Natural killer cell (primary cell): Measurements from ENCODE around the gene SPINK5. TPM values are rescaled to one million over a fixed set of nuclear protein-coding genes. Genes with fewer than 3 reads are reported as not detected.

Experiments
- ATAC-seq, 3 donors: fragments of 150-1000 bp in 2 of 3; fragments of 200-7000 bp in 1 of 3; cut with Tn5 transposase; 1 replicate in 1 of 3; 2 replicates in 2 of 3; pipeline ENCODE4 v1.10.0; 2021; ENCODE audit warnings: mild to moderate bottlenecking in 2 of 3, moderate library complexity in 2 of 3
- DNase-seq, 2 donors: peaks; one replicate each; pipeline versions ENCODE4 v3.0.0 to v3.0.0-alpha.2; 2013 to 2021; ENCODE audit warnings: mixed read lengths in 1 of 2
- H3K27ac ChIP-seq: one replicate; pipeline ENCODE4 v1.5.1; 2013; ENCODE audit warnings: mild to moderate bottlenecking, low read length
- H3K27me3 ChIP-seq: one replicate; pipeline ENCODE4 v1.6.1; 2013; ENCODE audit warnings: low read length; ENCODE audit not compliant: control insufficient read depth, insufficient read depth
- H3K36me3 ChIP-seq: one replicate; pipeline ENCODE4 v1.6.1; 2013; ENCODE audit warnings: low read length; ENCODE audit not compliant: control insufficient read depth, insufficient read depth
- H3K4me1 ChIP-seq: one replicate; pipeline ENCODE4 v1.6.1; 2013; ENCODE audit warnings: low read length; ENCODE audit not compliant: control insufficient read depth, insufficient read depth
- H3K4me3 ChIP-seq: one replicate; pipeline ENCODE4 v1.5.1; 2013; ENCODE audit warnings: low read length
- H3K9me3 ChIP-seq: one replicate; pipeline ENCODE4 v1.6.1; 2013; ENCODE audit warnings: low read length; ENCODE audit not compliant: control insufficient read depth, insufficient read depth
- H3K27ac Mint-ChIP-seq, 2 donors: one replicate each; pipeline ENCODE4 v1.8.0; 2022; ENCODE audit warnings: mild to moderate bottlenecking in 2 of 2, mixed read lengths in 2 of 2, moderate library complexity in 1 of 2
- H3K27me3 Mint-ChIP-seq, 2 donors: one replicate each; pipeline ENCODE4 v1.8.0; 2022; ENCODE audit warnings: low read depth in 2 of 2, mixed read lengths in 2 of 2
- H3K36me3 Mint-ChIP-seq: one replicate; pipeline ENCODE4 v1.8.0; 2022; ENCODE audit warnings: mixed read lengths
- H3K4me1 Mint-ChIP-seq, 2 donors: one replicate each; pipeline ENCODE4 v1.8.0; 2022; ENCODE audit warnings: mixed read lengths in 2 of 2
- H3K4me3 Mint-ChIP-seq: one replicate; pipeline ENCODE4 v1.8.0; 2022; ENCODE audit warnings: mild to moderate bottlenecking, moderate library complexity, mixed read lengths
- H3K9me3 Mint-ChIP-seq, 2 donors: one replicate each; pipeline ENCODE4 v1.8.0; 2022; ENCODE audit warnings: mixed read lengths in 2 of 2
- WGBS: methylation state at CpG from one replicate; pipeline ENCODE4 v1.1.7; 2013; ENCODE audit warnings: missing lambda C conversion rate; ENCODE audit not compliant: insufficient coverage; 5-methylcytosine and 5-hydroxymethylcytosine counted together
- intact Hi-C: fragments of 100-400 bp; cut with micrococcal nuclease; formaldehyde crosslinking; loops from one replicate; pipeline ENCODE4 v1.14.2; 2022
- total RNA-seq, 4 donors: library from RNA; stranded (reverse); fragments of 120-200 nt in 1 of 4; gene quantifications; one replicate each; pipeline versions ENCODE4 v1.2.3 to v1.2.4, GENCODE V29; 2013 to 2022
- TF ChIP-seq, protein P1 (sequence below): fragments of 200-600 bp; IDR thresholded peaks from one replicate; pipeline ENCODE4 v1.8.0; 2022; ENCODE audit warnings: antibody characterized with exemption

The SPINK5 gene
- total RNA-seq, 3 donors from 2014 or later (not counting 1 experiment from before 2014, with no cell fraction given), result not detected

DNA sequence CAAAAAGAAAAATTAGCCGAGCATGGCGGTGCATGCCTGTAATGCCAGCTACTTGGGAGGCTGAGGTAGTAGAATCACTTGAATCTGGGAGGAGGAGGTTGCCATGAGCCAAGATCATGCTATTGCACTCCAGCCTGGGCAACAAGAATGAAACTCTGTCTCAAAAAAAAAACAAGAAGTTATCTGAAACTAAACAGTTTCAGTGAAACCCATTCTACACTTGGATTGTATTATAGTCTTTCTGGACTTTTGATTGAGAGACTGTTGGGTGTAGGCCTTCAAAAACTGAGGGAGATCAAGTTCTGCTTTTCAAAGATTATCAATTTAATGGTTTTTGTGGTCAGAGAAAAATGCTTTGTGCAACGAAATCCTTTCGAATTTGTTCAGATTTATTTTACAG is 34.6 kb upstream of the SPINK5 start:
- no peaks in the 10 kb centered on the region for H3K9me3 ChIP-seq
- H3K4me1 Mint-ChIP-seq, result no peaks in the 10 kb centered on the region
- no peak overlapping the region for H3K27ac Mint-ChIP-seq
- ATAC-seq (no peak), DNase-seq (no peak)
- H3K4me3 Mint-ChIP-seq, result no peak overlapping the region
- H3K27ac ChIP-seq, result no peak overlapping the region
- 83% methylated on average over 1 of the region's 4 CpGs for WGBS
- no peaks in the 10 kb centered on the region for H3K27me3 Mint-ChIP-seq
- no peaks in the 10 kb centered on the region for H3K27me3 ChIP-seq
- TF ChIP-seq, protein P1, sequence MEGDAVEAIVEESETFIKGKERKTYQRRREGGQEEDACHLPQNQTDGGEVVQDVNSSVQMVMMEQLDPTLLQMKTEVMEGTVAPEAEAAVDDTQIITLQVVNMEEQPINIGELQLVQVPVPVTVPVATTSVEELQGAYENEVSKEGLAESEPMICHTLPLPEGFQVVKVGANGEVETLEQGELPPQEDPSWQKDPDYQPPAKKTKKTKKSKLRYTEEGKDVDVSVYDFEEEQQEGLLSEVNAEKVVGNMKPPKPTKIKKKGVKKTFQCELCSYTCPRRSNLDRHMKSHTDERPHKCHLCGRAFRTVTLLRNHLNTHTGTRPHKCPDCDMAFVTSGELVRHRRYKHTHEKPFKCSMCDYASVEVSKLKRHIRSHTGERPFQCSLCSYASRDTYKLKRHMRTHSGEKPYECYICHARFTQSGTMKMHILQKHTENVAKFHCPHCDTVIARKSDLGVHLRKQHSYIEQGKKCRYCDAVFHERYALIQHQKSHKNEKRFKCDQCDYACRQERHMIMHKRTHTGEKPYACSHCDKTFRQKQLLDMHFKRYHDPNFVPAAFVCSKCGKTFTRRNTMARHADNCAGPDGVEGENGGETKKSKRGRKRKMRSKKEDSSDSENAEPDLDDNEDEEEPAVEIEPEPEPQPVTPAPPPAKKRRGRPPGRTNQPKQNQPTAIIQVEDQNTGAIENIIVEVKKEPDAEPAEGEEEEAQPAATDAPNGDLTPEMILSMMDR, result no peak
- no peaks in the 10 kb centered on the region for H3K4me1 ChIP-seq
- no peaks in the 10 kb centered on the region for H3K36me3 Mint-ChIP-seq
- intact Hi-C loops, result no loop called here
- peaks cover 5 to 7% of the 10 kb centered on the region in 2 donors for H3K9me3 Mint-ChIP-seq
- no peaks in the 10 kb centered on the region for H3K36me3 ChIP-seq
- no peak overlapping the region for H3K4me3 ChIP-seq

- intact Hi-C loops, result no loop called here
- TF ChIP-seq, protein P1, result no peak
- H3K27me3 Mint-ChIP-seq, result no peaks in the 10 kb centered on the region
- DNase-seq, result no peak
- no peaks in the 10 kb centered on the region for H3K4me1 Mint-ChIP-seq
- no peak overlapping the region for H3K4me3 Mint-ChIP-seq
- no peaks in the 10 kb centered on the region for H3K36me3 Mint-ChIP-seq
- Histone ChIP-seq H3K27me3 (no peaks in the 10 kb centered on the region), H3K27ac (no peak overlapping the region), H3K36me3 (no peaks in the 10 kb centered on the region), H3K4me1 (no peaks in the 10 kb centered on the region), H3K4me3 (no peak overlapping the region), H3K9me3 (no peaks in the 10 kb centered on the region)
- no peak for ATAC-seq
- H3K27ac Mint-ChIP-seq, result no peak overlapping the region
- WGBS, result 67% methylated on average over 1 of the region's 1 CpG
- H3K9me3 Mint-ChIP-seq, result peaks cover 2 to 3% of the 10 kb centered on the region in 2 donors
Observed at GRCh38 chr5:148033134-148033533, 30.6 kb upstream of the SPINK5 start.

DNA sequence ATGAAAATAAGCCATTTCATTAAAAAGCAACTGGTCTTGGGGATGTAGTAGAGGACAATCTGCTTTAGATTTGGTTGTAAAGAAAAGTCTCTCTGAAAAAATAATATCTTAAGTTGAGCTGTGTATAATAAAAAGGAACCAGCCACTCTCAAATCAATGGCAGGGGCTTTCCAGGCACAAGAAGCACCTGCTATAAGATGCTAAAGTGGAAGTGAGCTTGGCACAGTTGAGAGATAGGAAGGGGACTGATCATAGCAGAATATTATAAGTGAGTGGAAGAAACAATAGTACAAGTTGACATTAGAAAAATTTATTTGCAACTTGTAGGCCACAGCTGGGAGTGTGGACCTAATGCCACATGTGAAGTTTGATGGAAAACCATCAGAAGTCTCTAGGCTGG is 28.1 kb upstream of the SPINK5 start:
- Mint-ChIP-seq H3K9me3 (peaks cover 2 to 3% of the 10 kb centered on the region in 2 donors), H3K36me3 (no peaks in the 10 kb centered on the region), H3K4me3 (no peak overlapping the region), H3K27ac (no peak overlapping the region), H3K27me3 (no peaks in the 10 kb centered on the region), H3K4me1 (no peaks in the 10 kb centered on the region)
- intact Hi-C loops, result no loop called here
- DNase-seq, result no peak
- Histone ChIP-seq H3K27ac (no peak overlapping the region), H3K27me3 (no peaks in the 10 kb centered on the region), H3K36me3 (no peaks in the 10 kb centered on the region), H3K4me1 (no peaks in the 10 kb centered on the region), H3K4me3 (no peak overlapping the region), H3K9me3 (no peaks in the 10 kb centered on the region)
- no peak for ATAC-seq
- TF ChIP-seq, protein P1, result no peak

- Mint-ChIP-seq H3K27me3 (no peaks in the 10 kb centered on the region), H3K27ac (no peak overlapping the region), H3K36me3 (no peaks in the 10 kb centered on the region), H3K4me3 (no peak overlapping the region), H3K9me3 (peaks cover 0 to 4% of the 10 kb centered on the region in 2 donors), H3K4me1 (no peaks in the 10 kb centered on the region)
- Histone ChIP-seq H3K4me3 (no peak overlapping the region), H3K4me1 (no peaks in the 10 kb centered on the region), H3K27me3 (no peaks in the 10 kb centered on the region), H3K27ac (no peak overlapping the region), H3K36me3 (no peaks in the 10 kb centered on the region), H3K9me3 (no peaks in the 10 kb centered on the region)
- 94% methylated on average over 5 of the region's 5 CpGs for WGBS
- intact Hi-C loops, result no loop called here
- TF ChIP-seq, protein P1, result no peak
- no peak for DNase-seq
- ATAC-seq, result no peak
Observed at GRCh38 chr5:148042881-148043280, 20.9 kb upstream of the SPINK5 start.
